K562 (cell line): ENCODE results near the gene ELMO1. TPM values are rescaled to one million over a fixed set of nuclear protein-coding genes. Genes with fewer than 3 reads are reported as not detected.

Source experiments
- ATAC-seq: fragments of 200-7000 bp; cut with Tn5 transposase; 3 replicates; pipeline ENCODE4 v1.9.1; 2020; ENCODE audit warnings: moderate library complexity
- BruUV-seq: library from RNA; stranded (reverse); fragments of 400-500 nt; replicated peaks from 2 replicates; lab custom pipeline; 2021; lab: Mats Ljungman, UMichigan
- CTCF ChIA-PET: fragments of 300-600 bp; formaldehyde crosslinking; extraction: SDS; loops from one replicate; lab custom pipeline; 2021; ENCODE audit warnings: low intra/inter-chr PET ratio; lab: Yijun Ruan, JAX
- POLR2A ChIA-PET: fragments of 300-600, 350-650 bp; sonication (Branson Sonifier 250); formaldehyde crosslinking; extraction: SDS; loops from one replicate; lab custom pipeline; 2021; ENCODE audit warnings: antibody characterized with exemption, inconsistent platforms; lab: Yijun Ruan, JAX
- DNase-seq, 4 experiments: peaks; one replicate each; pipeline versions ENCODE4 v3.0.0 to v3.0.0-alpha.2; 2011 to 2018; ENCODE audit warnings: low spot score in 3 of 4, mixed read lengths in 3 of 4; ENCODE audit errors: extremely low read depth in 1 of 4
- FAIRE-seq: peaks from 2 replicates; lab custom pipeline; 2011; peaks lifted over from hg19 to GRCh38; lab: Jason Lieb, UNC
- H2AFZ ChIP-seq: 2 replicates; pipeline ENCODE4 v1.6.0; 2011; ENCODE audit warnings: low read depth, low read length, control low read depth, inconsistent platforms
- H3K27ac ChIP-seq: fragments of 200-600 bp; 3 replicates; pipeline ENCODE4 v1.8.0; 2011; ENCODE audit warnings: low read depth, mild to moderate bottlenecking, control low read depth, inconsistent platforms, low read length, moderate library complexity, mixed read lengths; ENCODE audit errors: extremely low read depth
- H3K27me3 ChIP-seq, 2 experiments: fragments of 300-600 bp in 1 of 2; 2 replicates in 1 of 2; 3 replicates in 1 of 2; pipeline versions ENCODE4 v1.6.0 to v1.8.0; 2011; ENCODE audit warnings: inconsistent platforms in 2 of 2, low read length in 2 of 2, mild to moderate bottlenecking in 1 of 2, mixed read lengths in 1 of 2, moderate library complexity in 1 of 2; ENCODE audit not compliant: control insufficient read depth in 2 of 2, insufficient read depth in 2 of 2
- H3K36me3 ChIP-seq: fragments of 300-600 bp; 3 replicates; pipeline ENCODE4 v1.8.0; 2011; ENCODE audit warnings: mild to moderate bottlenecking, low read length, inconsistent platforms; ENCODE audit not compliant: control insufficient read depth, insufficient read depth
- H3K4me1 ChIP-seq, 2 experiments: fragments of 200-600 bp in 1 of 2; replicated peaks in 1 of 2; 2 replicates in 1 of 2; 3 replicates in 1 of 2; pipeline versions ENCODE4 v1.5.1 to v1.8.0; 2011; ENCODE audit warnings: inconsistent platforms in 2 of 2, low read length in 2 of 2, mild to moderate bottlenecking in 1 of 2, mixed read lengths in 1 of 2, moderate library complexity in 1 of 2; ENCODE audit not compliant: control insufficient read depth in 2 of 2, insufficient read depth in 2 of 2
- H3K4me2 ChIP-seq: 2 replicates; pipeline ENCODE4 v1.6.1; 2011; ENCODE audit warnings: low read length, control low read depth, inconsistent platforms, mixed read lengths; ENCODE audit not compliant: insufficient read depth
- H3K4me3 ChIP-seq: fragments of 200-600 bp; sonication (generic), shearing (Covaris generic); 2 replicates; pipeline ENCODE4 v1.5.1; 2016; ENCODE audit warnings: control low read depth, inconsistent platforms
- H3K79me2 ChIP-seq: fragments of 200-600 bp; 3 replicates; pipeline ENCODE4 v1.8.0; 2011; ENCODE audit warnings: low read length, inconsistent platforms; ENCODE audit not compliant: control insufficient read depth, insufficient read depth
- H3K9ac ChIP-seq, 2 experiments: 2 replicates each; pipeline versions ENCODE4 v1.6.0 to v1.6.1; 2011; ENCODE audit warnings: low read depth in 2 of 2, low read length in 2 of 2, control low read depth in 1 of 2, inconsistent platforms in 1 of 2, mild to moderate bottlenecking in 1 of 2, mixed read lengths in 1 of 2; ENCODE audit not compliant: insufficient read depth in 1 of 2
- H3K9me1 ChIP-seq: one replicate; pipeline ENCODE4 v1.6.0; 2011; ENCODE audit warnings: inconsistent platforms, mild to moderate bottlenecking, low read length, moderate library complexity; ENCODE audit not compliant: control insufficient read depth, insufficient read depth
- H3K9me3 ChIP-seq: replicated peaks from 2 replicates; pipeline ENCODE4 v1.5.1; 2011; ENCODE audit warnings: low read depth, low read length, inconsistent platforms; ENCODE audit not compliant: control insufficient read depth, insufficient read depth
- H4K20me1 ChIP-seq: replicated peaks from 2 replicates; pipeline ENCODE4 v1.6.1; 2011; ENCODE audit warnings: low read length, inconsistent platforms, mixed read lengths; ENCODE audit not compliant: control insufficient read depth, insufficient read depth
- BACH1 ChIP-seq: fragments of 200-800 bp; sonication (Bioruptor generic); IDR thresholded peaks from 2 replicates; pipeline ENCODE4 v1.6.1; 2016; ENCODE audit warnings: missing genetic modification characterization, missing compliant biosample characterization
- CHAMP1 ChIP-seq: fragments of 450-650 bp; IDR thresholded peaks from 2 replicates; pipeline ENCODE4 v1.6.1; 2016; ENCODE audit warnings: mild to moderate bottlenecking
- FOSL1 ChIP-seq: fragments of 200-800 bp; sonication (Bioruptor generic); conservative IDR thresholded peaks from 2 replicates; pipeline ENCODE4 v1.6.1; 2016; ENCODE audit warnings: missing genetic modification characterization, missing compliant biosample characterization
- GATAD2B ChIP-seq: fragments of 450-650 bp; IDR thresholded peaks from 2 replicates; pipeline ENCODE4 v1.6.1; 2017; ENCODE audit warnings: mild to moderate bottlenecking, borderline replicate concordance
- KHSRP ChIP-seq: fragments of 450-650 bp; IDR thresholded peaks from 2 replicates; pipeline ENCODE4 v1.6.1; 2017
- NCOR1 ChIP-seq: fragments of 450-650 bp; IDR thresholded peaks from 2 replicates; pipeline ENCODE4 v1.6.1; 2016; ENCODE audit warnings: mild to moderate bottlenecking, moderate library complexity
- RBM34 ChIP-seq: fragments of 200-400 bp; formaldehyde crosslinking; IDR thresholded peaks from 2 replicates; pipeline ENCODE4 v1.6.1; 2018; ENCODE audit warnings: low read length, borderline replicate concordance; ENCODE audit not compliant: insufficient read depth
- RNF2 ChIP-seq: sonication (generic); IDR thresholded peaks from 2 replicates; pipeline ENCODE4 v1.6.1; 2016
- WGBS: fragments of 100-300 bp; shearing (Covaris generic); methylation state at CpG from one replicate; pipeline ENCODE4 v1.1.6; 2016; ENCODE audit warnings: low coverage, mixed read lengths; ENCODE audit not compliant: insufficient coverage; ENCODE audit errors: missing lambda C conversion rate; 5-methylcytosine and 5-hydroxymethylcytosine counted together
- in situ Hi-C: fragments of 300-500 bp; cut with MboI; formaldehyde crosslinking; loops from 4 replicates; pipeline ENCODE4 v1.15.0; 2018; ENCODE audit warnings: inconsistent platforms, mixed read lengths
- intact Hi-C: fragments of 100-400 bp; cut with micrococcal nuclease; formaldehyde crosslinking; loops from 2 replicates; pipeline ENCODE4 v1.14.2; 2022
- polyA plus RNA-seq, 8 experiments: library from polyadenylated mRNA; depleted of rRNA in 4 of 8; stranded (reverse) in 5 of 8; unstranded in 3 of 8; fragments of >200 nt; fragmentation: Nextera tagmentation in 2 of 8; fragmentation: Illumina TruSeq in 1 of 8; extraction: Ambion mirVana in 2 of 8; extraction: Trizol in 1 of 8; gene quantifications; 2 replicates each; pipeline versions ENCODE4 v1.2.1 to v1.2.3, GENCODE V29; 2011 to 2014; ENCODE audit warnings: inconsistent platforms in 1 of 8, missing spikeins in 1 of 8
- total RNA-seq, 7 experiments: library from RNA; depleted of rRNA in 6 of 7; stranded (reverse); fragments of >200 nt in 6 of 7; fragmentation: Illumina TruSeq in 2 of 7; extraction: Trizol in 2 of 7; gene quantifications; 2 replicates each; pipeline versions ENCODE4 v1.2.1 to v1.2.3, GENCODE V29; 2011 to 2021; ENCODE audit warnings: low replicate concordance in 1 of 7

ELMO1 gene
- total and polyA plus RNA-seq, 9 of the 15 experiments (the other 6 are each of a cell fraction or from before 2014, with no cell fraction given): 0.36 to 7.2 (median 3.6) TPM

- TF ChIP-seq NCOR1 (no peak), BACH1 (tag) (no peak), GATAD2B (no peak), RBM34 (no peak), RNF2 (no peak), CHAMP1 (no peak)
Measured at GRCh38 chr7:37194943-37195342, 253.7 kb downstream of the ELMO1 start (continued).

- no peak overlapping the region for H2AFZ ChIP-seq
- H3K27ac ChIP-seq: no peak overlapping the region
- no peak overlapping the region for H3K9ac ChIP-seq
- FAIRE-seq: no peak
- H3K9me1 ChIP-seq: no peaks in the 10 kb centered on the region
- 0% methylated on average over 2 of the region's 2 CpGs for WGBS
- no peak overlapping the region for H3K4me2 ChIP-seq
- no peaks in the 10 kb centered on the region for H3K79me2 ChIP-seq
- H3K4me3 ChIP-seq: no peak overlapping the region
- ChIA-PET CTCF (no interaction called here), POLR2A (no interaction called here)
- no peak for DNase-seq
- TF ChIP-seq FOSL1 (peak; percentile 11; the same call in 1 of the 2 replicates), KHSRP (no peak)
- no peaks in the 10 kb centered on the region; a peak in 1 of 5 replicates for H3K4me1 ChIP-seq
- H3K27me3 ChIP-seq: peaks cover 6 to 16% of the 10 kb centered on the region in 2 experiments
- H3K9me3 ChIP-seq: no peaks in the 10 kb centered on the region
- H3K36me3 ChIP-seq: no peaks in the 10 kb centered on the region
- H4K20me1 ChIP-seq: 0 out of 2 replicates have a peak, but pooled peaks cover 5% of the 10 kb centered on the region
- intact Hi-C loops (no loop called here), in situ Hi-C loops (no loop called here)
- no peak for ATAC-seq
- BruUV-seq: no TSS peak
Measured at GRCh38 chr7:37193775-37194135, 254.9 kb downstream of the ELMO1 start.
